ENCODE results near the gene SLFN13. TPM values are rescaled to one million over a fixed set of nuclear protein-coding genes. Genes with fewer than 3 reads are reported as not detected.

SLFN13 gene
- total and polyA plus RNA-seq, 4 donors = 0.53 to 14.2 (median 2.2) TPM

- H3K27me3 ChIP-seq (ENCODE audit: control insufficient read depth in 4 of 4, insufficient read depth in 4 of 4, low read length in 3 of 4) = peaks cover 0 to 7% (median 1%) of the 10 kb centered on the region in 4 donors
- no peak overlapping the region for H3K9ac ChIP-seq (ENCODE audit: low read depth in 1 of 2, low read length in 2 of 2)
- DNase-seq (ENCODE audit: low spot score) = no peak
- TF ChIP-seq REST (IDR thresholded peaks at IDR 0.05) = no peak
- 49% methylated on average over 2 of the region's 2 CpGs for WGBS
- no peaks in the 10 kb centered on the region for H3K36me3 ChIP-seq (ENCODE audit: control insufficient read depth in 4 of 4, insufficient read depth in 3 of 4, low read depth in 1 of 4, low read length in 3 of 4)
- no peak overlapping the region for H3K27ac ChIP-seq (ENCODE audit: low read depth in 1 of 2, low read length in 2 of 2)
- H3K4me3 ChIP-seq (ENCODE audit: low read depth in 1 of 3, low read length in 3 of 3) = no peak overlapping the region
- H3K9me3 ChIP-seq (ENCODE audit: control insufficient read depth in 4 of 4, low read length in 3 of 4) = no peaks in the 10 kb centered on the region
- no peaks in the 10 kb centered on the region for H3K4me1 ChIP-seq (ENCODE audit: control insufficient read depth in 4 of 4, insufficient read depth in 4 of 4, low read length in 3 of 4)
These were observed 27.8 kb upstream of the SLFN13 start for GRCh38 chr17:35476283-35476820.

GRCh38 chr17:35468475-35468874, 19.9 kb upstream of the SLFN13 start:
- H3K36me3 ChIP-seq (ENCODE audit: control insufficient read depth in 4 of 4, insufficient read depth in 3 of 4, low read depth in 1 of 4, low read length in 3 of 4) = no peaks in the 10 kb centered on the region
- TF ChIP-seq REST (IDR thresholded peaks at IDR 0.05) = no peak
- no peak for TF ChIP-seq GABPA (IDR thresholded peaks at IDR 0.05 in 1 of 2, conservative IDR thresholded peaks at IDR 0.05 in 1 of 2)
- no peak for TF ChIP-seq HNF4G (IDR thresholded peaks at IDR 0.05)
- no peak for TF ChIP-seq EGR1 (IDR thresholded peaks at IDR 0.05; ENCODE audit: low read depth in 2 of 2)
- no peak for TF ChIP-seq FOXA2 (IDR thresholded peaks at IDR 0.05)
- H3K9me3 ChIP-seq (ENCODE audit: control insufficient read depth in 4 of 4, low read length in 3 of 4) = no peaks in the 10 kb centered on the region
- H3K4me1 ChIP-seq (ENCODE audit: control insufficient read depth in 4 of 4, insufficient read depth in 4 of 4, low read length in 3 of 4) = no peaks in the 10 kb centered on the region
- H3K27me3 ChIP-seq (ENCODE audit: control insufficient read depth in 4 of 4, insufficient read depth in 4 of 4, low read length in 3 of 4) = no peaks in the 10 kb centered on the region
- WGBS = 66% methylated on average over 4 of the region's 4 CpGs
- H3K9ac ChIP-seq (ENCODE audit: low read depth in 1 of 2, low read length in 2 of 2) = no peak overlapping the region
- H3K4me3 ChIP-seq (ENCODE audit: low read depth in 1 of 3, low read length in 3 of 3) = no peak overlapping the region
- no peak for DNase-seq (ENCODE audit: low spot score)
- H3K27ac ChIP-seq (ENCODE audit: low read depth in 1 of 2, low read length in 2 of 2) = no peak overlapping the region

GRCh38 chr17:35467824-35468223, 19.3 kb upstream of the SLFN13 start:
- 79% methylated on average over 4 of the region's 4 CpGs for WGBS
- H3K27ac ChIP-seq (ENCODE audit: low read depth in 1 of 2, low read length in 2 of 2) = no peak overlapping the region
- peaks cover 0 to 4% (median 0%) of the 10 kb centered on the region in 4 donors for H3K27me3 ChIP-seq (ENCODE audit: control insufficient read depth in 4 of 4, insufficient read depth in 4 of 4, low read length in 3 of 4)
- H3K36me3 ChIP-seq (ENCODE audit: control insufficient read depth in 4 of 4, insufficient read depth in 3 of 4, low read depth in 1 of 4, low read length in 3 of 4) = no peaks in the 10 kb centered on the region
- no peaks in the 10 kb centered on the region for H3K9me3 ChIP-seq (ENCODE audit: control insufficient read depth in 4 of 4, low read length in 3 of 4)
- no peaks in the 10 kb centered on the region for H3K4me1 ChIP-seq (ENCODE audit: control insufficient read depth in 4 of 4, insufficient read depth in 4 of 4, low read length in 3 of 4)
- no peak overlapping the region for H3K9ac ChIP-seq (ENCODE audit: low read depth in 1 of 2, low read length in 2 of 2)
- H3K4me3 ChIP-seq (ENCODE audit: low read depth in 1 of 3, low read length in 3 of 3) = no peak overlapping the region
- TF ChIP-seq JUND (IDR thresholded peaks at IDR 0.05) (no peak), CTCF (IDR thresholded peaks at IDR 0.05; ENCODE audit: low read depth, low read length, missing input control) (no peak), FOXA1 (IDR thresholded peaks at IDR 0.05) (no peak), MAX (IDR thresholded peaks at IDR 0.05) (no peak), SP1 (IDR thresholded peaks at IDR 0.05) (no peak), TAF1 (conservative IDR thresholded peaks at IDR 0.05) (no peak), HNF4G (IDR thresholded peaks at IDR 0.05) (no peak), YY1 (IDR thresholded peaks at IDR 0.05) (no peak), EGR1 (IDR thresholded peaks at IDR 0.05; ENCODE audit: low read depth in 2 of 2) (no peak), ATF3 (IDR thresholded peaks at IDR 0.05) (no peak), REST (IDR thresholded peaks at IDR 0.05) (no peak), RAD21 (IDR thresholded peaks at IDR 0.05) (no peak)
- no peak for DNase-seq (ENCODE audit: low spot score)

Measured in liver (tissue), 9 donors.